ENCODE measurements around the gene EPS15.

DNA sequence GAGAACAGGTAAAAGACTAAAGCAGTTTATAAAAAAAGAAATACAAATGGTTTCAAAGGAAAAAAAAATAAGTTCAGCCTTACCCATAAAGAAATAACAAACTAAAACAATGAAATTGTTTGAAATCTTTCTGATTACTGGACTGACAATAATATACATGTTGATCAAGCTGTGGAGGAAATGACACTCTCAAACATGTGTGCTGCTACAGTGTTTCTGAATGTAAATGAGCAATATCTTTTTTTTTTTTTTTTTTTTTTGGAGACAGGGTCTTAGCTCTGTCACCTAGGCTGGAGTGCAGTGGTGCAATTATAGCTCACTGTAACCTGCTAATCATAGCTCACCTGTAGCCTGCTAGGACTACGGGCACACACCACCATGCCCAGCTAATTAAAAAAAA lies 6.5 kb downstream of the EPS15 start:
- TF ChIP-seq, protein P1, sequence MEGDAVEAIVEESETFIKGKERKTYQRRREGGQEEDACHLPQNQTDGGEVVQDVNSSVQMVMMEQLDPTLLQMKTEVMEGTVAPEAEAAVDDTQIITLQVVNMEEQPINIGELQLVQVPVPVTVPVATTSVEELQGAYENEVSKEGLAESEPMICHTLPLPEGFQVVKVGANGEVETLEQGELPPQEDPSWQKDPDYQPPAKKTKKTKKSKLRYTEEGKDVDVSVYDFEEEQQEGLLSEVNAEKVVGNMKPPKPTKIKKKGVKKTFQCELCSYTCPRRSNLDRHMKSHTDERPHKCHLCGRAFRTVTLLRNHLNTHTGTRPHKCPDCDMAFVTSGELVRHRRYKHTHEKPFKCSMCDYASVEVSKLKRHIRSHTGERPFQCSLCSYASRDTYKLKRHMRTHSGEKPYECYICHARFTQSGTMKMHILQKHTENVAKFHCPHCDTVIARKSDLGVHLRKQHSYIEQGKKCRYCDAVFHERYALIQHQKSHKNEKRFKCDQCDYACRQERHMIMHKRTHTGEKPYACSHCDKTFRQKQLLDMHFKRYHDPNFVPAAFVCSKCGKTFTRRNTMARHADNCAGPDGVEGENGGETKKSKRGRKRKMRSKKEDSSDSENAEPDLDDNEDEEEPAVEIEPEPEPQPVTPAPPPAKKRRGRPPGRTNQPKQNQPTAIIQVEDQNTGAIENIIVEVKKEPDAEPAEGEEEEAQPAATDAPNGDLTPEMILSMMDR (IDR thresholded peaks at IDR 0.05), result no peak
- TF ChIP-seq EP300 (IDR thresholded peaks at IDR 0.05) (no peak), POLR2A (IDR thresholded peaks at IDR 0.05; ENCODE audit: low read depth) (no peak), POLR2AphosphoS5 (IDR thresholded peaks at IDR 0.05) (no peak)
